GM15510 (cell line): Measurements from ENCODE around the gene PWWP2A.

Source experiments
- POLR2A ChIP-seq: IDR thresholded peaks from 3 replicates; pipeline ENCODE4 v1.6.1; 2011; ENCODE audit warnings: borderline replicate concordance; ENCODE audit not compliant: insufficient read length; ENCODE audit errors: extremely low read depth

The PWWP2A gene

DNA sequence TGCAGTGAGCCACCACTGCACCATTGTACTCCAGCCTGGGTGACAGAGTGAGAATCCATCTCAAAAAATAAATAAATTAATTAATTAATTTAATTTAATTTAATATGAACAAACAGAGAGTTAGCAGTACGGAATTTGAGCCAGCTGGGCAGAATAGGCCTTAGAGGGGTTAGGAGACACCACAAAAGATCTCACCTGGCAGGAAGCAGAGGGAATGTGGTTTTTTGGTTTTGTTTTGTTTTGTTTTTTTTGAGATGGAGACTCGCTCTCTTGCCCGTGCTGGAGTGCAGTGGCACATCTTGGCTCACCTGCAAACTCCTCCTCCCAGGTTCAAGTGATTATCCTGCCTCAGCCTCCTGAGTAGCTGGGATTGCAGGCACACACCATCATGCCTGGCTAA is 31.8 kb upstream of the PWWP2A start:
- no peak for TF ChIP-seq POLR2A

DNA sequence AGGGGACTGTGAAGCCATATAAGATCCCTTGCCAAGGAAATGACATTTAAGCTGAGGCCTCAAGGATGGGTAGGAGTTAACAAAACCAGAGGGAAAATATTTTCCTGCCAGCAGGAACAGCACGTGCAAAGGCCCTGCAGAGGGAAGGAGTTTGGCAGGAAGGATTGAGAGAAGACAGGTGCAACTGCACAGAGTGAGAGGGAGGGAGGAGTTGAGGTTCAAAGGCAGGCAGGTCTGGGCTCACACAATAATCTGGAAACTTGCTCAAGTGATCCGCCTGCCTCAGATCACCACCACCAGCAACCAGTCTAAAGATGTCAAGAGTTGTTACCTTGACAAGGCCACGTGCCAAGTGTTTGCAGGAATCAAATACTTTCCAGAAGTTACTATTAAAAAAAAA is 31.1 kb upstream of the PWWP2A start:
- no peak for TF ChIP-seq POLR2A

DNA sequence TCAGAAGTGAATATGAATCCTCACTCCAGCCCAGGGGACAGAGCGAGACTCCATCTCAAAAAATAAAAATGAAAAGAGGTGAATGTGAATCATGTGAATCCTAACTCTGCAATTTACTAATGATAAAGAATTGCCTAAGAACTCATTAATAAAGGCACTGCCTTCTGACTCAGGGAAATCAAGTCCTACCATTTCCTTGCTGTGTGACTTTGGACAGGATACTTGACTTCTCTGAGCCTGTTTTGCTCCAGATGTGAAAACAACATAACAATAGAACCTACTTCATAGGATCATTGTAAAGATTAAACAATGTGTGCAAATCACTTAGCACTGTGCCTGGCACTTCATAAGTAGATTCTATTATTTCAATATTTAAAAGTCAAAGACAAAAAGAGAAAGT is 15.1 kb upstream of the PWWP2A start:
- no peak for TF ChIP-seq POLR2A

DNA sequence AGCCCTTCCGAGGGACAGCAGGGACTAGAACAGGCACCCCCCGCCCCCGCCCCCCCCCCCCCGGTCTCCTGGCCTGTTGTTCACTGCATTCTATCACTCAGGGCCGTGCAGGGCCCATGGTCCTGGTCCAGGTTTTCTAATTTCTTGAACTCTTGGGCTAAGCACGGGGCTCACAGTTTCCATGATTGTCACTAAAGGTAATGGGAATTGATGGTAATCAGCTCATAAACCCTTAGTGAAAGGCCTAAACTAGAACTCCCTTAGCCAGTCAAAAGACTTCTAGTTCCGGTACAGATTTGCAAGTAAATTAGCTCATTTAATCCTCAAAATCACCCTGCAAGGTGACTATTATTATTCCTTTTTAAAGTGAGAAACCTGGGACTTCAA is 14.7 kb upstream of the PWWP2A start:
- no peak for TF ChIP-seq POLR2A

DNA sequence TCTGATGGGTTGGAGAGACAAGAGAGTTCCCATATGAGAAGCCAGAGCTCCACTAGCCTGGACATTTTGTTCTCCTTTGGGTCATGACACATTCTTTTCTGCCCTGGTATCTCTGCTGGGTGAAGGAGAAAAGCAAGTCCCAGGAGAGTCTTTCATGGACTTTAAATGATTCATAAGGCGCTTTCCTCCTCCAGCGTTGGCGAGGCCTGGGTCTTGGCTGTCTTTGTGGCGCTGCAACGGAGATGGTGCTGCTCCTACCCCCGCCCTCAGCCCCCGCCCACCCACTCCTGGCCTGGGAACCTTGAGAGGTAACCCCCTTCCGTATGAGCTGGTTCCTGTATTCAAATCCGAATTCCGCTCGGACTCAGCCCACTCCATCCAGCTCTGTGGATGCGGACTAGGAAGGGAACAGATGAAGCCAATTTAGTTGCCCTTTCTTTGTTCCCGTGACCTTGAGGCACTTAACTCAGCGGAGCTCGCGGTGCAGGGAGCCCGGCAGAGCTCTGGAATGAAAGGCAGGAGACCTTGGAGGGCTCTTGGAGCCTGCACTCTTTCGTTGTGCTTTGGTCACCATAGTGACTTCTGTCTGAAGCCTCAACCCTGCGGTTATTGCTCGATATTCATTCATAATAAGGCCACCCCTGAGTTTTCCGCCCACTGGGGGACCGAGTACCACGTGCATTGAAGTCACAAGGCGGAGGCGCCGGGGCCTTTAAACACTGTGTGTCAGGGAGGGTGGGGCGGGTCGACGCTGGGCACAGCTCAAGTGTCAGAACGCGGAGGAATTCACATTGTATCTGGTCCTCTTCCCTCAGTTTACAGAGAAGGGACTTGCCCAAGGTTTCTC is 14.0 kb upstream of the PWWP2A start:
- no peak for TF ChIP-seq POLR2A

DNA sequence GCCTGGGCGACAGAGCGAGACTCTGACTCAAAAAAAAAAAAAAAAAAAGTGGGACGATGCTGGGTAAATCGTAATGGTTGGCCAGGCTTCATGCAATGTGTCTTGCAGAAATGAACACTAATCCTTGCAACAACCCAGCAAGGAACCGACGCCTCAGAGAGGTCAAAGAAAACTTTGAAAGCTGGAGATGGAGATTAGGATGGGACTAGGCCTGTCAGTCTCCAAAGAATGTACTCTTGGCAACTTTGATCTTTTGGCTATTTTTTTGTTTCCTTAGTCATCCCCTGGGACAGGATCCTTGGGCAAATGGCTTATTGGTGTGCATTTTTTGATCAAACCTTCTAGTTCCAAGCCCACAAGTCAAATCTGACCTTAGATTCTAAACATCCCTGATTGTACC is 10.6 kb upstream of the PWWP2A start:
- no peak for TF ChIP-seq POLR2A

DNA sequence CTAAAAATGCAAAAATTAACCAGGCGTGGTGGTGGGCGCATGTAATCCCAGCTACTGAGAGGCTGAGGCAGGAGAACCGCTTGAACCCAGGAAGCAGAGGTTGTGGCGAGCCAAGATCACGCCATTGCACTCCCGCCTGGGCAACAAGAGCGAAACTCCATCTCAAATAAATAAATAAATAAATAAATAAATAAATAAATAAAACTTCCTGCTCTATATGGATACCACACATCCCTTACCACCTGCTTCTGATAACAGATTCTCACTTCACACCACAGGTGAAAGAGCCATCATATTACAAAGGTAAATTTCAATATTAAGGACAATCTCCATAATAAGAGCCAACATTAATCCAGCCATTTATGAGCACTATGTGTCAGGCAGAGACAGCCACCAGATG is 9.4 kb upstream of the PWWP2A start:
- TF ChIP-seq POLR2A = no peak

DNA sequence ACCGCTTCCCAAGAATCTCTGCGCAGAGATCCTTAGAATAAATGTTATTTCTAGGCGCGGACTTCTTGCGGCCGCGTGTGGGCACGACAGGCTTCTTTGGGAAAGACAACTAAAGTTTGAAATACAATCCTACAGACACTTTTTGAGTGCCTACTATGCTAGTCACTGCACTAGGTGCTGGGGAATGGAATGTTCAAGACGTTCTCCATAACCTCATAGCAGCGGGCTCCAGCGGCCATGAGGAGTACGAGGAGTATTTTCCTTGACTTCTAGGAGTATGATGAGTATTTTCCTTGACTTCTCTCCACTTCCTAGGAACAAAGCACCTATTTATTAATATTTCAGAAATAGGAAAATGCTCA is 636 bp upstream of the PWWP2A start:
- no peak for TF ChIP-seq POLR2A

DNA sequence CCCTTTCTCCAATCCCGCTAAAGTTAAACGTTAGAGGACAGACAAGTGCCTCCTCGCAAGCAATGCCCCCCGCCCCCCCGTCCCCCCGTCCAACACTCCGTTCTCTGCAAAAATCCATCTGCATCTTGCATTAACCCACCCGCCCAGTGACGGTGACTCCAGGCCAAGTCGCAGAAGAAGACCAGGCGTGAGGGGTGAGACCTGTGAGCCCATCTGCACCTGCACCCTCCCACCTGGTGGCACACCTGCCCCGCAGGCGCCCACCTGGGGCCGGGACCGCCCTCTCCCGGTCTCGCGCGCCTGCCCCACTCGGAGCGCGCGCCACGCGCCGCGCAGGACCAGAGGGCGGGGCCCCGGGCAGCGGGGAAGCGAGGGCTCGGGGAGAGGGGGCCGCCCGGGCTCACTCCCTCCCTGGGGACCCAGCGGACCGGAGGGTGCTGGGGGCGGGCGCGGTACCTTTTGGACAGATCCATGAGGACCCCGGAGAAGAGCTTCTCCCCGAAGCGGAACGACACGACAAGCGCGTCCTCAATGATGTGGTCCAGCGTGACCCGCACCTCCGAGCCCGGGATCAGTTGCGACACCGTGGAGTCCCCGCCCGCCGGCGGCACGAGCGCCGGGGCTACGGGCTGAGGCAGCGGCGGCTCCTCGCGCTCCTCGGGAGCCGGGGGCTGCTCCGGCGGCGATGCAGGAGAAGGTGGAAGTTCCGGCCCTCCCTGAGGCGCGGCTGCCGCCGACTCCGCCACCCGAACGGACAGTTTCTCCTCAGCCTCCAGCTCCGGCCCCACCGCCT is 705 bp downstream of the PWWP2A start:
- TF ChIP-seq POLR2A = peak; percentile 42

DNA sequence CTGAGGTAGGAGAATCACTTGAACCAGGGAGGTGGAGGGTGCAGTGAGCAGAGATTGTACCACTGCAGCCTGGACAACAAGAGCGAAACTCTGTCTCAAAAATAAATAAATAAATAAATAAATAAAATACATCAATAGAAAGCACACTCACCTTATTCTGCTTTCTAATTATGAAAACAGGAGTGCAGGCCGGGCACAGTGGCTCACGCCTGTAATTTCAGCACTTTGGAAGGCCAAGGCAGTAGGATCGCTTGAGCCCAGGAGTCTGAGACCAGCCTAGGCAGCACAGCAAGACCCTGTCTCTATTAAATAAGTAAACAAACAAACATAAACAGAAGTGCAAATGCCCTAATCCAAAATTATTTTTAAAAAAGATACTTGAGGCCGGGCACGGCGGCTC is 2.3 kb downstream of the PWWP2A start:
- TF ChIP-seq POLR2A = no peak

DNA sequence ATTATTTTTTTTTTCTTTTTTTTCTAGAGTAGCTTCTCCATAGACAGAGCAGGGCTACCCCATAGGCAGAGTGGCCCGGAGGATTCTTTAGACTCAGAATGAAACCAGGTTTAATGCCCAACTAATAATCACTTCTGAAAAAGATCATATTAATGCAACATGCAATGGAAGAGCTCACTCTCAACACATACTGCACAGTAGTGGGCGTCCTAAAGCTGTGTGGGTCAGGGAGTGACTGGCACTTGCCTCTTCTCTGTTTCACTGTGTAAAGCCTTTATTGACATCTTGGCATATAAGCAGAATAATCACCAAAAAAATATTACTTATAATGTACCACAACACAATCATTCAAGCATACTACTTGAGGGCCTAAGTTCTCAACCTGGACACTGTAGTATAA is 11.1 kb downstream of the PWWP2A start:
- no peak for TF ChIP-seq POLR2A

DNA sequence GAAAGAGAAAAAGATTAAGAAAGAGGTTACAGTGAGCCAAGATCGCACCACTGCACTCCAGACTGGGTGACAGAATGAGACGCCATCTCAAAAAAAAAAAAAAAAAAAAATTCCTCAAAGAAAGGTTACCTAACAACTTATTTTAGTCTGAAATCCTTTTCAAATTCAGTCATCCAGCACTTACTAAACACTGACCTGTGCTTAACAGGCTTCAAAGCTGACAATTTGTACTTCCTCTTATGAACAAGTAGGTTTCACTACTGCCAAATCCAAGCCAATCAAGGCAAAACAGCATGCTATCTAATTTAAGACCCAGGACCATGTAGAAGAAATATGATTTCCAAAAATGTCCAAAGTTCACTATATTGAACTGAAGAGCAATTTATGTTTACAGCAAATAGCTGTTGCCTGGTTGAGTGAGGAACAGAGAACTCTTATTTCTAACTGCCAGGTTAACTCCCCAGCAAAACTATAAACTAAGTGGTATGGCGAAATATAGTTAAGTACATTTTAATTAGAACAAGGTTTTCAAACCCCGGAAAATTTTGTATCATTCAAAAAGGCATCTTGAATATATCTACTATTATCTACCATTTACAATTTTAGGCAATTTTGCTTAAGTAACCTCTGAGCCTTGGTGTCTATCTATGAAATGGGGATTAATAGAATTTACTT is 13.4 kb downstream of the PWWP2A start:
- TF ChIP-seq POLR2A = no peak

DNA sequence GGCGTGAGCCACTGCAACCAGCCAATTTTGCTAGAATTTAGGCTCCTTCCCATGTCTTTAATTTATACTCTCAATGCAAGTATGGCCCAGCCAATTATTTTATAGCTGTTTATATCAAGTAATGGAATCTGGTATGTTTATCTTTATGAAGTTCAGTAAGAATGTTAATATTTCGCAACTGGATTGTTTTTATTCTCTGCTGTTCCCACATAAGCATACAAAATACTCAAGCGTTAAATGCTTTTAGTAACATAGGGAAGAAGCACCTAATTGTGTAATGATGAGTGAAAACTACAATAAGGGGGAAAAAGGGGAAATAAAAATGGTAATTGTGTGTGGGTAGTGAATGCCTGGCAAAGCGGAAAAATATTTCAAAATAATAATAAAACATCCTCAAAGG is 21.3 kb downstream of the PWWP2A start:
- TF ChIP-seq POLR2A = no peak

DNA sequence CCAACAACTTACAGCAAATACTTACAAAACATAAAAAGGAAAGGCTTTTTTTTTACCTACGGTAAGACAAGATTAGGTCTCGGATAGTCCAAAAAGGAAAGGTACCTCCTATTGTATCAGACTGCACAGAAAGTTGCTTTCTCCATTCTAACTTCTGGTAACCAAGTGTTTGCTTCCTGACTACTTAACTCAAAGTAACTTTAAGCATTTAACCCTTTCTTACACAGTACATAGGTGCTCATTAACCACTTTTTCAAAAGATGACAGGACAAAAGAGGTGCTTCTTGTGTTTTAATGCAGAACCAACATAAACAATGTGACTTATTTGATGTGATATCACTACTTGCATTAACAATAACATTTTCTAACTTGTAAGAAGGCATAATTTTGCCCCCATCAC is 23.1 kb downstream of the PWWP2A start:
- no peak for TF ChIP-seq POLR2A

DNA sequence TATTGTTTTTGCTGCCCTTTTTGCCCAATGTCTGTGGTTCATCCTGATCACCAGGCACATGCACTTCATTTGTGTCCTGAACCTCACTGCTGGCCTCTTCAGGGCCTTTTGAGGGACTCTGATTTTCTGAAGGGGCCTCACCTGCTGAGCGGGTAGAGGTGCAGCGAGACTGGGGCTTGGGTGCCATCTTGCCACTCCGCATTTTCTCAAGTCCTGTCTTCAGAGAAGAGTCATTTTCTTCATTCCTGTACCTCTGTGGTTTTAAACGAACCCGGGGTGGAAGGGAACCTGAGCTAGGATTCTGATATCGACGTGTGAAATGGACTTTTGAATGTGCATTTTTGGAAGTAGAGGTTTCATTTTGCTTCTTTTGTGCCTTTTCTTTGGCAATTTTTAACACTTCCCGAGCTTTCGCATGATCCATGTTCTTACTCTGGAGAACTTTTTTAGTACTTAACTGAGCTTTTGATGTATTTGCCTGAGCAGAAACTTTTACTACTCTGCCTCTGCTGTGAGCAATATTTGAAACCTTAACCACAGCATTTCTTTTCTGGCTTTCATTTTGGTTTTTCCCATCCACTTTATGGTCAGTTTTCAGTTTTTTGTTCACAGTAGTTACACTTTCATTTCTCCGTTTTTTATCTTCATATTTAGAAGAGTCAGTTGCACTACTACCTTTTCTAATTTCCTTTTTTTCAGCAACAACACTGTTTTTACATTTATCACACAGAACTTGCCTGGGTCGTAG is 26.1 kb downstream of the PWWP2A start:
- TF ChIP-seq POLR2A = no peak
